A549 treated with dexamethasone at 1 μM for 4 hours (cell line): ENCODE results near the gene ANKRD23. TPM values are rescaled to one million over a fixed set of nuclear protein-coding genes. Genes with fewer than 3 reads are reported as not detected.

Experiments used
- total RNA-seq: library from RNA; stranded (reverse); fragments of 200-300 nt; extraction: Qiagen RNA extraction; gene quantifications from 5 replicates; pipeline ENCODE4 v1.2.3, GENCODE V29; 2022

ANKRD23 gene
- 0.46 to 2.5 TPM (median 1.5 TPM) in 5 replicates for total RNA-seq

DNA sequence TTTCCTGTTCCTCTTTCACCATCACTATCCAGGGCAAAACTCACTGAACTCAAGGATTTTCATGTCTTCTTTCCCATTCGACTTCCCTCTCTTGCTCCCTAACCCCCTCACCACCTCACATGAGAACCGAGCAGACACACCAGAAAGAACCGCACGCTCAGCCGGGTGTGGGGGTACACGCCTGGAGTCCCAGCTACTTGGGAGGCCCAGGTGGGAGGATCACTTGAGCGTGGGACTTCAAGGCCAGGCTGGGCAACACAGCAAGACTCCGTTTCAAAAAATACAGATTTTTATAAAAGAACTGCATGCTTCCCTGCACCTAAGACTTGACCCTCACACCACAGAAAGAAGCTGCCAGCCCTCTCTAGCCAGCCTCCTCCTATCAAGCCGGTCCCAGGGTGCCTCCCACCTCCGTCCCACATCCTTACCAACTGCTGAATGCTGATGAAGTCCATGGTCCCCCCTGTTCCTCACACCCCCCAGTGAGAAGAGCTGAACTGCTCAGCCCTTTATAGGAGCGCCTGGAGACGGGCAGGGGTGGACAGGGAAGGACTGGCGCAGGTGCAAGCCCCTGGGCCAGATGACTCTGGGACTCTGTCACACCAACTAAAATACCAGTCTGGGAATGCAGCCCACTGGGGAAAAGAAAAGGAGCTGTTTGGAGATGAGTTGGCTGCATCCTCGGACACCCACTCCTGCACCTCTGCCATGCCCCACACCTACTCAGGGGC is at the start of gene ANKRD23:
Gene ANKRD23, minus strand, starts transcription at position 484 of the 731 bp plus-strand sequence. Its CDS starts 29 bp downstream, at position 455.

DNA sequence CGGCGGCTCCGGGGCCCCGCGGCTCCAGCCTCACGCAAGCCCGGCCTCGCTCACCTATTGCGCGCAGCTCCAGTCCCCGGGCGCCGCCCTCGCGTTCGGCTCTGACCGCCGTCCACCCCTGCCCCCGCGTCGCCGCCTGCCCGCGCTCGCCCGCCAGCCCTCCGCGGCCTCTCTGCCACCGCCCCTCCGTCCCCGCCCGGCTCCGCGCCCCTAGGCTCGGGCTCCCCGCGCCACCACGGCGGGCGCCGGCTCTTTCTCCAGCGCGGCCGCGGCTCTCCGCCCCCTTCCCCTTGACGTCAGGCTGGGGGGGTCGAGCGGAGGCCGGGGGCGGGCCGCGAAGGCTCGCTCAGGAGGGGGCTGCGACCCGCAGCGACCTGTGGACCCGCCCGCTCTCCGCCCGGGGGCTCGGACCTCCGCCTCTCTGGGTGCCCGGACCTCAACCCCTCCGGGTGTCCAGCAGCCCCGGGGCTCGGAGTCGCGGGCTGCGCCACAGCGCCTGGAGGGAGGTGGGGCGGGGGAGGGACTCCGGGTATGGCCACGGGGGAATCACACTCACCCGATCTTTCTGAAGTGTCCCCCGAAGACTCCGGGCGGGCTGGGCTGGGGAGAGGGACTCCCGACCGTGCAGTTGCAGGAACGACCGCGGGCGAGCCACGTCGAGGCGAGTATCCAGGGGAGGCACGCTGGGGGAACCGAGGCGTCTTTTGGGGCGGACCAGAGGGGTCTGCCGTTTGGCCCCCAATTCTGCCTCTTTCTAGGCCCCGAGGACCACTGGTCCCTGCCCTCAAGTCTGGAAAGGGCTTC is 26.2 kb upstream of the ANKRD23 start, which contains the start of gene SEMA4C:
Gene SEMA4C, minus strand, starts transcription at position 259 of the 804 bp plus-strand sequence. CDS start 2,194 bp downstream, outside the sequence.

DNA sequence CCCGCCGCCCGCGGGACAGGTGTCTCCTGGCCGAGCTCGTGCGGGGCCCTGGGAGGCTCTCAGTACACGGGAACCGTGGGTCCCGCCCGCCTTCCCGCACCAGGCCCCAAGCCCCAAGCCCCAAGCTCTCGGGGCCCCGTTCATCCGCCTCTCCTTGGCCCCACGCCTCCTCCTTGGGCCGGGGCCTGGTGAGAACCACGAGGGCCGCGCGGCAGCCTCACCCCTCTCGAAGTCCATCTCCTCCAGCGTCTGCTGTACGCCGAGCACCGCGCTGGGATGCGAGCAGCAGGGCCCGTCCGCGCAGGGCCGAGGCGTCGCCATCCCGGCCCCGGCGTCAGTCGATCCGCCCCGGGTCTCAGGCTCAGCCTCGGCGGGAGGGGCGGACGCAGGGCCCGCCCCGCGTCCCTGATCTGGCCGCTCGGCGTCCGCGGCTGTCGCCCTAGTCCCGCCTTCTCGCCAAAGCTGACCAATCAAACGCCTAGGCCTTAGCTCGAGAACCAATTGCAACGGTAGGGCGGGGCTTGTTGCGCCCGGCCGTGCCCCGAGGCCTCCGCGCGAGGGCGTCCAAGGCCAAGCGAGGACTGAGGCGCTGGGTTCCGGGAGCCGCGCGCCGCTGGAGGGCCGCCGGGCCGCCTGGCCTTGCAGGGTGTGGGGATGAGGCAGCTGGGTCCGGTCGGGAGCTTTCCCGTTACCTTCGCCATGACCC is 14.0 kb upstream of the ANKRD23 start, which contains the start of gene ANKRD39:
Gene ANKRD39, minus strand, starts transcription at position 350 of the 706 bp plus-strand sequence. Its CDS starts 29 bp downstream, at position 321.

DNA sequence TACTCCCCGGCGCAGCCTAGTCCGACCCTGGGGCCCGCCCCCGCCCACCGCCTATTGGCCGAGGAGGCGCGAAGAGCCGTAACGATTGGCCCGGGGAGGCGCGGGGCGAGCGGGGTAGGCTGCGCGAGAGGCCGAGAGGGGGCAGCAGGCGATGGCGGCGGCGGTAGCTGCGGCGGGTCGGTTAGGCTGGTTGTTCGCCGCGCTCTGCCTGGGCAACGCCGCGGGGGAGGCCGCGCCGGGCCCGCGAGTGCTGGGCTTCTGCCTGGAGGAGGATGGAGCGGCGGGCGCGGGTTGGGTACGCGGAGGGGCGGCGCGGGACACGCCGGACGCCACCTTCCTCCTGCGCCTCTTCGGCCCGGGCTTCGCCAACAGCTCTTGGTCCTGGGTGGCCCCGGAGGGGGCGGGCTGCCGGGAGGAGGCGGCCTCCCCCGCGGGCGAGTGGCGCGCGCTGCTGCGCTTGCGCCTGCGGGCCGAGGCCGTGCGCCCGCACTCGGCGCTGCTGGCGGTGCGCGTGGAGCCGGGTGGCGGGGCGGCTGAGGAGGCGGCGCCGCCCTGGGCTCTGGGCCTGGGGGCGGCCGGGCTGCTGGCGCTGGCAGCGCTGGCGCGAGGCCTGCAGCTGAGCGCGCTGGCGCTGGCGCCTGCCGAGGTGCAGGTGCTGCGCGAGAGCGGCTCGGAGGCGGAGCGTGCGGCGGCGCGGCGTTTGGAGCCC is 27.5 kb downstream of the ANKRD23 start, which contains the start of gene CNNM3:
Gene CNNM3, plus strand, starts transcription at position 142 of the 709 bp plus-strand sequence. Its CDS starts 10 bp downstream, at position 152.

Other genes with a start within 250 kb of the ANKRD23 start
- 18.2 to 24.8 TPM (median 22.0 TPM) in 5 replicates for gene KANSL3, start 205.7 kb downstream of the ANKRD23 start, total RNA-seq
- gene FER1L5, start 201.3 kb downstream of the ANKRD23 start, total RNA-seq = 0.02 TPM in 1 of 5 replicates, not detected in the others
- gene LMAN2L, start 104.0 kb downstream of the ANKRD23 start, total RNA-seq = 18.8 to 20.4 TPM (median 19.6 TPM) in 5 replicates
- gene CNNM4, start 83.1 kb downstream of the ANKRD23 start, total RNA-seq = 7.4 to 11.4 TPM (median 10.4 TPM) in 5 replicates
- 7.2 to 11.5 TPM (median 10.7 TPM) in 5 replicates for gene CNNM3, start 27.8 kb downstream of the ANKRD23 start, total RNA-seq
- gene ANKRD39, start 14.0 kb upstream of the ANKRD23 start, total RNA-seq = 16.8 to 20.6 TPM (median 18.5 TPM) in 5 replicates
- 15.0 to 20.6 TPM (median 18.2 TPM) in 5 replicates for gene SEMA4C, start 26.1 kb upstream of the ANKRD23 start, total RNA-seq
- gene FAM178B, start 142.6 kb upstream of the ANKRD23 start, total RNA-seq = not detected in 5 replicates